HCT116 (cell line): ENCODE measurements around the gene CPNE4. TPM values are rescaled to one million over a fixed set of nuclear protein-coding genes. Genes with fewer than 3 reads are reported as not detected.

Source experiments
- ATAC-seq: fragments of 200-7000 bp; cut with Tn5 transposase; 2 replicates; pipeline ENCODE4 v1.9.1; 2020; ENCODE audit warnings: mild to moderate bottlenecking, moderate library complexity
- BruUV-seq: library from RNA; stranded (reverse); fragments of 400-500 nt; replicated peaks from 2 replicates; lab custom pipeline; 2021; lab: Mats Ljungman, UMichigan
- CTCF ChIA-PET: fragments of 300-600 bp; sonication (Branson Sonifier 250); formaldehyde crosslinking; loops from one replicate; lab custom pipeline; 2021; ENCODE audit warnings: antibody characterized with exemption; lab: Charles Lee
- POLR2A ChIA-PET: fragments of 300-600, 350-600 bp; sonication (Branson Sonifier 250); formaldehyde crosslinking; loops from one replicate; lab custom pipeline; 2021; ENCODE audit warnings: antibody characterized with exemption; lab: Charles Lee
- RAD21 ChIA-PET, 2 experiments: fragments of 300-600 bp; sonication (Branson Sonifier 250); formaldehyde crosslinking; loops; one replicate each; lab custom pipeline; 2023; ENCODE audit warnings: low total read pairs in 2 of 2; ENCODE audit not compliant: uncharacterized antibody in 2 of 2, unreplicated experiment in 2 of 2, low non-redundant PET in 1 of 2; lab: Charles Lee
- DNase-seq: peaks from one replicate; pipeline ENCODE4 v3.0.0-alpha.2; 2010; ENCODE audit warnings: low read depth, low spot score
- H2AFZ ChIP-seq: fragments of 200-600 bp; shearing (Covaris generic), sonication (generic); 2 replicates; pipeline ENCODE4 v1.6.1; 2017; ENCODE audit warnings: low read depth, mixed run types, mixed read lengths, antibody characterized with exemption, low read length; ENCODE audit not compliant: poor library complexity, severe bottlenecking
- H3K27ac ChIP-seq: 2 replicates; pipeline ENCODE4 v1.5.1; 2012; ENCODE audit warnings: low read depth, low read length
- H3K27me3 ChIP-seq: fragments of 200-600 bp; sonication (generic); 2 replicates; pipeline ENCODE4 v1.6.1; 2016; ENCODE audit warnings: mixed run types, low read length, mixed read lengths; ENCODE audit not compliant: insufficient read depth
- H3K36me3 ChIP-seq, 2 experiments: fragments of 200-500 bp in 1 of 2; fragments of 200-600 bp in 1 of 2; sonication (Bioruptor generic) in 1 of 2; sonication (generic) in 1 of 2; 2 replicates each; pipeline versions ENCODE4 v1.5.1 to v1.6.1; 2014 to 2016; ENCODE audit warnings: low read length in 2 of 2, inconsistent platforms in 1 of 2, mixed read lengths in 1 of 2, mixed run types in 1 of 2; ENCODE audit not compliant: insufficient read depth in 2 of 2, control insufficient read depth in 1 of 2
- H3K4me1 ChIP-seq, 2 experiments: fragments of 200-600 bp in 1 of 2; sonication (generic) in 1 of 2; 2 replicates each; pipeline versions ENCODE4 v1.5.1 to v1.6.1; 2012 to 2017; ENCODE audit warnings: low read length in 2 of 2, inconsistent platforms in 1 of 2, mild to moderate bottlenecking in 1 of 2, mixed read lengths in 1 of 2, mixed run types in 1 of 2, moderate library complexity in 1 of 2; ENCODE audit not compliant: insufficient read depth in 2 of 2, control insufficient read depth in 1 of 2
- H3K4me2 ChIP-seq: fragments of 200-600 bp; sonication (generic); 2 replicates; pipeline ENCODE4 v1.6.1; 2017; ENCODE audit warnings: mixed run types, low read length, mixed read lengths
- H3K4me3 ChIP-seq, 2 experiments: fragments of 200-600 bp in 1 of 2; sonication (generic) in 1 of 2; replicated peaks in 1 of 2; 2 replicates each; pipeline ENCODE4 v1.5.1; 2011 to 2016; ENCODE audit warnings: low read length in 2 of 2, control low read depth in 1 of 2, low read depth in 1 of 2, mild to moderate bottlenecking in 1 of 2, mixed read lengths in 1 of 2, mixed run types in 1 of 2
- H3K79me2 ChIP-seq: fragments of 200-600 bp; sonication (generic); 2 replicates; pipeline ENCODE4 v1.6.1; 2017; ENCODE audit warnings: mild to moderate bottlenecking, mixed run types, low read length, moderate library complexity, mixed read lengths; ENCODE audit not compliant: insufficient read depth
- H3K9ac ChIP-seq: fragments of 200-600 bp; sonication (generic); 2 replicates; pipeline ENCODE4 v1.6.1; 2016; ENCODE audit warnings: low read length, mixed read lengths
- H3K9me2 ChIP-seq: fragments of 200-600 bp; sonication (generic), shearing (Covaris generic); 2 replicates; pipeline ENCODE4 v1.6.1; 2017; ENCODE audit warnings: mixed run types, mild to moderate bottlenecking, moderate library complexity; ENCODE audit not compliant: insufficient read depth
- H3K9me3 ChIP-seq, 2 experiments: fragments of 200-500 bp in 1 of 2; fragments of 200-600 bp in 1 of 2; sonication (Bioruptor generic) in 1 of 2; sonication (generic) in 1 of 2; 2 replicates each; pipeline ENCODE4 v1.6.1; 2014 to 2017; ENCODE audit warnings: low read length in 2 of 2, mixed read lengths in 2 of 2, inconsistent platforms in 1 of 2, low read depth in 1 of 2, mild to moderate bottlenecking in 1 of 2, mixed run types in 1 of 2, moderate library complexity in 1 of 2; ENCODE audit not compliant: control insufficient read depth in 1 of 2, insufficient read depth in 1 of 2
- H4K20me1 ChIP-seq: fragments of 200-600 bp; sonication (generic), shearing (Covaris generic); 2 replicates; pipeline ENCODE4 v1.6.1; 2017; ENCODE audit warnings: mixed run types, mild to moderate bottlenecking, moderate library complexity; ENCODE audit not compliant: insufficient read depth
- CBX3 ChIP-seq: IDR thresholded peaks from 2 replicates; pipeline ENCODE4 v1.6.1; 2012; ENCODE audit warnings: low read depth
- EZH2 ChIP-seq: fragments of 200-600 bp; sonication (generic); IDR thresholded peaks from 2 replicates; pipeline ENCODE4 v1.6.1; 2017; ENCODE audit warnings: antibody characterized with exemption, mixed run types
- POLR2AphosphoS5 ChIP-seq: IDR thresholded peaks from 2 replicates; pipeline ENCODE4 v1.6.1; 2011; ENCODE audit warnings: mild to moderate bottlenecking, low read depth, low read length, moderate library complexity
- REST ChIP-seq: IDR thresholded peaks from 2 replicates; pipeline ENCODE4 v1.6.1; 2012; ENCODE audit warnings: low read depth
- SIN3A ChIP-seq: IDR thresholded peaks from 2 replicates; pipeline ENCODE4 v1.6.1; 2012; ENCODE audit warnings: low read depth
- SRF ChIP-seq: IDR thresholded peaks from 2 replicates; pipeline ENCODE4 v1.6.1; 2012; ENCODE audit warnings: low read depth
- TCF7L2 ChIP-seq: IDR thresholded peaks from 2 replicates; pipeline ENCODE4 v1.7.0; 2011; ENCODE audit warnings: borderline replicate concordance, inconsistent platforms; ENCODE audit not compliant: insufficient read depth, insufficient read length; ENCODE audit errors: extremely low read depth
- ZNF274 ChIP-seq: fragments of 200-500 bp; sonication (Bioruptor generic); IDR thresholded peaks from 2 replicates; pipeline ENCODE4 v1.6.1; 2014; ENCODE audit warnings: mild to moderate bottlenecking, low read depth, low read length, inconsistent platforms
- intact Hi-C: fragments of 100-400 bp; cut with micrococcal nuclease; formaldehyde crosslinking; loops from 2 replicates; pipeline ENCODE4 v1.10.0; 2022
- total RNA-seq: library from RNA; stranded (reverse); gene quantifications from one replicate; pipeline ENCODE4 v1.2.1, GENCODE V29; 2021; ENCODE audit not compliant: unreplicated experiment

CPNE4 gene
- total RNA-seq, 1 experiment from 2014 or later, result not detected

- intact Hi-C loops, result no loop called here
- Histone ChIP-seq H3K4me2 (no peak overlapping the region), H3K4me3 (no peak overlapping the region), H3K79me2 (no peaks in the 10 kb centered on the region), H3K9me2 (no peaks in the 10 kb centered on the region), H3K36me3 (no peaks in the 10 kb centered on the region), H3K27me3 (peaks cover 13% of the 10 kb centered on the region), H4K20me1 (no peaks in the 10 kb centered on the region), H2AFZ (no peak overlapping the region), H3K9ac (no peak overlapping the region), H3K27ac (no peak overlapping the region), H3K9me3 (no peaks in the 10 kb centered on the region), H3K4me1 (no peaks in the 10 kb centered on the region)
- ChIA-PET POLR2A (no interaction called here), CTCF (no interaction called here), RAD21 (no interaction called here)
- ATAC-seq (no peak), DNase-seq (no peak)
- no peak for TF ChIP-seq SRF
- TF ChIP-seq CBX3, result no peak
- no peak for TF ChIP-seq ZNF274
- no peak for TF ChIP-seq EZH2
- TF ChIP-seq POLR2AphosphoS5, result no peak
- no peak for TF ChIP-seq SIN3A
- no peak for TF ChIP-seq TCF7L2
- TF ChIP-seq REST, result no peak
- BruUV-seq, result no TSS peak
Measured at GRCh38 chr3:131933665-131934064, 101.1 kb downstream of the CPNE4 start.
